IMR-90 (cell line): ENCODE data around the gene GJC3. TPM values are rescaled to one million over a fixed set of nuclear protein-coding genes. Genes with fewer than 3 reads are reported as not detected.

ENCODE experiments used
- ATAC-seq: fragments of 200-7000 bp; cut with Tn5 transposase; 2 replicates; pipeline ENCODE4 v1.9.1; 2020; ENCODE audit warnings: low read depth, mild to moderate bottlenecking, moderate library complexity
- BruUV-seq: library from RNA; stranded (reverse); fragments of 400-500 nt; replicated peaks from 2 replicates; lab custom pipeline; 2021; lab: Mats Ljungman, UMichigan
- CTCF ChIA-PET: fragments of 300-600 bp; formaldehyde crosslinking; extraction: SDS; loops from one replicate; lab custom pipeline; 2021; ENCODE audit warnings: antibody characterized with exemption; lab: Yijun Ruan, JAX
- POLR2A ChIA-PET: fragments of 300-600 bp; sonication (Branson Sonifier 250); formaldehyde crosslinking; loops from one replicate; lab custom pipeline; 2022; ENCODE audit warnings: antibody characterized with exemption; ENCODE audit not compliant: unreplicated experiment; lab: Charles Lee
- DNase-seq: peaks from one replicate; pipeline ENCODE4 v3.0.0; 2013
- H2AFZ ChIP-seq: replicated peaks from 2 replicates; pipeline ENCODE3; 2013; ENCODE audit warnings: low read length, mild to moderate bottlenecking; ENCODE audit not compliant: poor library complexity
- H2AK5ac ChIP-seq: 2 replicates; pipeline ENCODE4 v1.6.1; 2013; ENCODE audit warnings: low read depth, low read length, inconsistent platforms
- H2AK9ac ChIP-seq: replicated peaks from 2 replicates; pipeline ENCODE3; 2013; ENCODE audit warnings: mild to moderate bottlenecking, low read depth, low read length, moderate library complexity; ENCODE audit not compliant: poor library complexity
- H2BK120ac ChIP-seq: 2 replicates; pipeline ENCODE4 v1.6.1; 2013; ENCODE audit warnings: low read depth, low read length, inconsistent platforms
- H2BK15ac ChIP-seq: 3 replicates; pipeline ENCODE4 v1.6.1; 2013; ENCODE audit warnings: low read depth, low read length, inconsistent platforms
- H2BK20ac ChIP-seq: 2 replicates; pipeline ENCODE4 v1.6.1; 2013; ENCODE audit warnings: low read depth, mild to moderate bottlenecking, inconsistent platforms, low read length, moderate library complexity
- H2BK5ac ChIP-seq: 2 replicates; pipeline ENCODE4 v1.6.1; 2013; ENCODE audit warnings: mild to moderate bottlenecking, low read depth, low read length, inconsistent platforms; ENCODE audit not compliant: poor library complexity, severe bottlenecking
- H3K14ac ChIP-seq: replicated peaks from 2 replicates; pipeline ENCODE4 v1.6.1; 2013; ENCODE audit warnings: low read depth, low read length, inconsistent platforms
- H3K18ac ChIP-seq: 2 replicates; pipeline ENCODE4 v1.6.1; 2013; ENCODE audit warnings: low read depth, low read length, control low read depth
- H3K23ac ChIP-seq: 2 replicates; pipeline ENCODE4 v1.6.1; 2013; ENCODE audit warnings: low read depth, low read length, inconsistent platforms
- H3K27ac ChIP-seq: 2 replicates; pipeline ENCODE4 v1.5.1; 2013; ENCODE audit warnings: mild to moderate bottlenecking, control low read depth, low read length; ENCODE audit not compliant: insufficient read depth
- H3K27me3 ChIP-seq: 2 replicates; pipeline ENCODE4 v1.6.1; 2013; ENCODE audit warnings: low read length; ENCODE audit not compliant: control insufficient read depth, insufficient read depth
- H3K36me3 ChIP-seq: 2 replicates; pipeline ENCODE4 v1.6.1; 2013; ENCODE audit warnings: low read length, mixed read lengths; ENCODE audit not compliant: control insufficient read depth, insufficient read depth
- H3K4ac ChIP-seq: 2 replicates; pipeline ENCODE4 v1.6.1; 2013; ENCODE audit warnings: low read depth, low read length, inconsistent platforms
- H3K4me1 ChIP-seq: 2 replicates; pipeline ENCODE4 v1.6.1; 2013; ENCODE audit warnings: low read length, mixed read lengths; ENCODE audit not compliant: control insufficient read depth, insufficient read depth
- H3K4me2 ChIP-seq: 2 replicates; pipeline ENCODE4 v1.6.1; 2013; ENCODE audit warnings: low read depth, mild to moderate bottlenecking, control low read depth, low read length, moderate library complexity
- H3K4me3 ChIP-seq: 2 replicates; pipeline ENCODE4 v1.5.1; 2013; ENCODE audit warnings: low read depth, mild to moderate bottlenecking, control low read depth, low read length, moderate library complexity; ENCODE audit not compliant: insufficient read depth
- H3K56ac ChIP-seq: 2 replicates; pipeline ENCODE4 v1.6.1; 2013; ENCODE audit warnings: low read length, inconsistent platforms; ENCODE audit not compliant: insufficient read depth; ENCODE audit errors: extremely low read depth
- H3K79me1 ChIP-seq, 2 experiments: 2 replicates each; pipeline ENCODE4 v1.6.1; 2013; ENCODE audit warnings: low read length in 2 of 2, inconsistent platforms in 1 of 2, low read depth in 1 of 2
- H3K9ac ChIP-seq: 2 replicates; pipeline ENCODE4 v1.6.1; 2013; ENCODE audit warnings: low read depth, low read length, control low read depth
- H3K9me1 ChIP-seq: 2 replicates; pipeline ENCODE4 v1.6.1; 2013; ENCODE audit warnings: low read length, inconsistent platforms; ENCODE audit not compliant: insufficient read depth
- H3K9me3 ChIP-seq: 2 replicates; pipeline ENCODE4 v1.6.1; 2013; ENCODE audit warnings: low read length; ENCODE audit not compliant: control insufficient read depth, insufficient read depth
- H4K20me1 ChIP-seq: 2 replicates; pipeline ENCODE4 v1.6.1; 2013; ENCODE audit warnings: low read length, inconsistent platforms; ENCODE audit not compliant: insufficient read depth
- H4K5ac ChIP-seq: 2 replicates; pipeline ENCODE4 v1.6.1; 2013; ENCODE audit warnings: mild to moderate bottlenecking, low read depth, low read length, control low read depth
- H4K8ac ChIP-seq, 2 experiments: 2 replicates each; pipeline ENCODE4 v1.6.1; 2013; ENCODE audit warnings: low read depth in 2 of 2, low read length in 2 of 2, control low read depth in 1 of 2, inconsistent platforms in 1 of 2
- H4K91ac ChIP-seq: 2 replicates; pipeline ENCODE4 v1.6.1; 2013; ENCODE audit warnings: low read depth, low read length, inconsistent platforms; ENCODE audit not compliant: insufficient read depth
- BHLHE40 ChIP-seq: fragments of 150-350 bp; IDR thresholded peaks from 2 replicates; pipeline ENCODE4 v1.6.1; 2016; ENCODE audit warnings: mild to moderate bottlenecking, low read depth, low read length
- CEBPB ChIP-seq: IDR thresholded peaks from 2 replicates; pipeline ENCODE4 v1.6.1; 2012; ENCODE audit warnings: low read depth, low read length, improper control_type of control experiment
- CHD1 ChIP-seq: IDR thresholded peaks from 2 replicates; pipeline ENCODE4 v1.6.1; 2012; ENCODE audit warnings: low read depth, low read length, improper control_type of control experiment
- CTCF ChIP-seq: conservative IDR thresholded peaks from 2 replicates; pipeline ENCODE4 v1.5.1; 2012; ENCODE audit warnings: mild to moderate bottlenecking, low read depth, low read length, improper control_type of control experiment
- FOS ChIP-seq: fragments of 150-350 bp; IDR thresholded peaks from 2 replicates; pipeline ENCODE4 v1.6.1; 2016; ENCODE audit warnings: low read depth, low read length
- MAFK ChIP-seq: IDR thresholded peaks from 2 replicates; pipeline ENCODE4 v1.6.1; 2012; ENCODE audit warnings: low read depth, low read length, improper control_type of control experiment
- MAZ ChIP-seq: IDR thresholded peaks from 2 replicates; pipeline ENCODE4 v1.6.1; 2012; ENCODE audit warnings: low read depth, mild to moderate bottlenecking, low read length, improper control_type of control experiment, moderate library complexity, borderline replicate concordance
- MXI1 ChIP-seq: IDR thresholded peaks from 2 replicates; pipeline ENCODE4 v1.6.1; 2012; ENCODE audit warnings: low read depth, mild to moderate bottlenecking, low read length, moderate library complexity, borderline replicate concordance
- NFE2L2 ChIP-seq: fragments of 150-350 bp; IDR thresholded peaks from 2 replicates; pipeline ENCODE4 v1.6.1; 2016; ENCODE audit warnings: low read depth, mild to moderate bottlenecking, low read length
- RAD21 ChIP-seq: IDR thresholded peaks from 2 replicates; pipeline ENCODE4 v1.6.1; 2012; ENCODE audit warnings: low read length, improper control_type of control experiment
- RCOR1 ChIP-seq: IDR thresholded peaks from 2 replicates; pipeline ENCODE4 v1.6.1; 2012; ENCODE audit warnings: mild to moderate bottlenecking, low read length, improper control_type of control experiment; ENCODE audit not compliant: insufficient replicate concordance
- WGBS, 2 experiments: methylation state at CpG; one replicate each; pipeline versions ENCODE4 v1.1.5 to v1.1.7; 2013; ENCODE audit warnings: missing lambda C conversion rate in 2 of 2; ENCODE audit not compliant: insufficient read length in 1 of 2; ENCODE audit errors: extremely low coverage in 2 of 2; 5-methylcytosine and 5-hydroxymethylcytosine counted together
- dilution Hi-C: fragments of 300-500 bp; cut with HindIII; formaldehyde crosslinking; loops from one replicate; pipeline ENCODE4 v1.14.3; 2018; ENCODE audit warnings: low sequenced_read_pairs; ENCODE audit not compliant: unreplicated experiment
- in situ Hi-C: fragments of 300-500 bp; cut with MboI; formaldehyde crosslinking; loops from 3 replicates; pipeline ENCODE4 v1.14.3; 2019; ENCODE audit warnings: low sequenced_read_pairs, inconsistent platforms, mixed read lengths
- intact Hi-C: fragments of 100-400 bp; cut with micrococcal nuclease; formaldehyde crosslinking; loops from 2 replicates; pipeline ENCODE4 v1.10.0; 2022
- polyA plus RNA-seq, 3 experiments: library from polyadenylated mRNA; depleted of rRNA; stranded (reverse); fragments of >200 nt; gene quantifications; 2 replicates each; pipeline ENCODE4 v1.2.3, GENCODE V29; 2012; ENCODE audit warnings: low replicate concordance in 1 of 3
- total RNA-seq: library from RNA; depleted of rRNA; stranded (reverse); fragments of >200 nt; gene quantifications from 2 replicates; pipeline ENCODE4 v1.2.3, GENCODE V29; 2012

The GJC3 gene
- total and polyA plus RNA-seq, 2 of the 4 experiments (the other 2 are of a cell fraction) = not detected

GRCh38 chr7:99876491-99876890 is 52.9 kb downstream of the GJC3 start:
- Histone ChIP-seq H4K91ac (no peak overlapping the region), H2BK15ac (no peak overlapping the region), H3K9me3 (no peaks in the 10 kb centered on the region), H3K4me2 (no peak overlapping the region), H3K79me1 (no peaks in the 10 kb centered on the region), H4K20me1 (no peaks in the 10 kb centered on the region), H3K27ac (no peak overlapping the region), H3K23ac (no peak overlapping the region), H2AFZ (no peak overlapping the region), H3K56ac (no peak overlapping the region), H2BK5ac (no peak overlapping the region), H3K4me3 (no peak overlapping the region), H4K5ac (no peak overlapping the region), H2AK9ac (no peak overlapping the region), H2BK20ac (no peak overlapping the region), H3K27me3 (no peaks in the 10 kb centered on the region), H3K14ac (no peak overlapping the region), H3K9me1 (no peaks in the 10 kb centered on the region), H3K4ac (no peak overlapping the region), H2AK5ac (no peak overlapping the region), H3K36me3 (no peaks in the 10 kb centered on the region), H2BK120ac (no peak overlapping the region), H3K4me1 (no peaks in the 10 kb centered on the region), H3K18ac (no peak overlapping the region), H4K8ac (no peak overlapping the region), H3K9ac (no peak overlapping the region)
- ChIA-PET CTCF (no interaction called here), POLR2A (no interaction called here)
- no peak for DNase-seq
- no TSS peak for BruUV-seq
- TF ChIP-seq FOS (no peak), MXI1 (no peak), NFE2L2 (no peak), RAD21 (no peak), RCOR1 (no peak), BHLHE40 (no peak), MAFK (no peak), CHD1 (no peak), MAZ (no peak), CEBPB (no peak), CTCF (no peak)
- intact Hi-C loops = no loop called here
- 83% methylated on average over 1 of the region's 5 CpGs; no CpG with 5 or more reads in 1 of the 2 experiments for whole genome bisulfite sequencing, 2 experiments
- no peak for ATAC-seq
- in situ Hi-C loops = no loop called here
- dilution Hi-C loops = no loop called here
